Measurements from ENCODE around the gene AHCYL2.
A peak's percentile ranks its signal among the peaks of the same experiment; 100 is the strongest.

GRCh38 chr7:129376076-129376777 lies 151.4 kb downstream of the AHCYL2 start:
- TF ChIP-seq JUND (IDR thresholded peaks at IDR 0.05) (no peak), CTCF (IDR thresholded peaks at IDR 0.05 in 2 of 3, conservative IDR thresholded peaks at IDR 0.05 in 1 of 3; ENCODE audit: borderline replicate concordance in 1 of 3, insufficient read depth in 1 of 3, low read depth in 2 of 3, low read length in 2 of 3) (peak; percentile 30 to 83 (median 81); a peak in 5 of 6 replicates), POLR2A (IDR thresholded peaks at IDR 0.05; ENCODE audit: borderline replicate concordance, extremely low read depth, insufficient read depth, insufficient read length) (no peak), YY1 (IDR thresholded peaks at IDR 0.05; ENCODE audit: extremely low read depth, insufficient replicate concordance, low read depth, low read length) (no peak), POLR2AphosphoS5 (IDR thresholded peaks at IDR 0.05; ENCODE audit: low read depth, low read length) (no peak), EGR1 (IDR thresholded peaks at IDR 0.05; ENCODE audit: low read depth) (no peak)
- TF ChIP-seq, protein P1, sequence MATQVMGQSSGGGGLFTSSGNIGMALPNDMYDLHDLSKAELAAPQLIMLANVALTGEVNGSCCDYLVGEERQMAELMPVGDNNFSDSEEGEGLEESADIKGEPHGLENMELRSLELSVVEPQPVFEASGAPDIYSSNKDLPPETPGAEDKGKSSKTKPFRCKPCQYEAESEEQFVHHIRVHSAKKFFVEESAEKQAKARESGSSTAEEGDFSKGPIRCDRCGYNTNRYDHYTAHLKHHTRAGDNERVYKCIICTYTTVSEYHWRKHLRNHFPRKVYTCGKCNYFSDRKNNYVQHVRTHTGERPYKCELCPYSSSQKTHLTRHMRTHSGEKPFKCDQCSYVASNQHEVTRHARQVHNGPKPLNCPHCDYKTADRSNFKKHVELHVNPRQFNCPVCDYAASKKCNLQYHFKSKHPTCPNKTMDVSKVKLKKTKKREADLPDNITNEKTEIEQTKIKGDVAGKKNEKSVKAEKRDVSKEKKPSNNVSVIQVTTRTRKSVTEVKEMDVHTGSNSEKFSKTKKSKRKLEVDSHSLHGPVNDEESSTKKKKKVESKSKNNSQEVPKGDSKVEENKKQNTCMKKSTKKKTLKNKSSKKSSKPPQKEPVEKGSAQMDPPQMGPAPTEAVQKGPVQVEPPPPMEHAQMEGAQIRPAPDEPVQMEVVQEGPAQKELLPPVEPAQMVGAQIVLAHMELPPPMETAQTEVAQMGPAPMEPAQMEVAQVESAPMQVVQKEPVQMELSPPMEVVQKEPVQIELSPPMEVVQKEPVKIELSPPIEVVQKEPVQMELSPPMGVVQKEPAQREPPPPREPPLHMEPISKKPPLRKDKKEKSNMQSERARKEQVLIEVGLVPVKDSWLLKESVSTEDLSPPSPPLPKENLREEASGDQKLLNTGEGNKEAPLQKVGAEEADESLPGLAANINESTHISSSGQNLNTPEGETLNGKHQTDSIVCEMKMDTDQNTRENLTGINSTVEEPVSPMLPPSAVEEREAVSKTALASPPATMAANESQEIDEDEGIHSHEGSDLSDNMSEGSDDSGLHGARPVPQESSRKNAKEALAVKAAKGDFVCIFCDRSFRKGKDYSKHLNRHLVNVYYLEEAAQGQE (IDR thresholded peaks at IDR 0.05; ENCODE audit: low read depth) = no peak
- TF ChIP-seq, protein P2, sequence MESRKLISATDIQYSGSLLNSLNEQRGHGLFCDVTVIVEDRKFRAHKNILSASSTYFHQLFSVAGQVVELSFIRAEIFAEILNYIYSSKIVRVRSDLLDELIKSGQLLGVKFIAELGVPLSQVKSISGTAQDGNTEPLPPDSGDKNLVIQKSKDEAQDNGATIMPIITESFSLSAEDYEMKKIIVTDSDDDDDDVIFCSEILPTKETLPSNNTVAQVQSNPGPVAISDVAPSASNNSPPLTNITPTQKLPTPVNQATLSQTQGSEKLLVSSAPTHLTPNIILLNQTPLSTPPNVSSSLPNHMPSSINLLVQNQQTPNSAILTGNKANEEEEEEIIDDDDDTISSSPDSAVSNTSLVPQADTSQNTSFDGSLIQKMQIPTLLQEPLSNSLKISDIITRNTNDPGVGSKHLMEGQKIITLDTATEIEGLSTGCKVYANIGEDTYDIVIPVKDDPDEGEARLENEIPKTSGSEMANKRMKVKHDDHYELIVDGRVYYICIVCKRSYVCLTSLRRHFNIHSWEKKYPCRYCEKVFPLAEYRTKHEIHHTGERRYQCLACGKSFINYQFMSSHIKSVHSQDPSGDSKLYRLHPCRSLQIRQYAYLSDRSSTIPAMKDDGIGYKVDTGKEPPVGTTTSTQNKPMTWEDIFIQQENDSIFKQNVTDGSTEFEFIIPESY (IDR thresholded peaks at IDR 0.05; ENCODE audit: extremely low read depth, insufficient replicate concordance, low read length) = no peak
- TF ChIP-seq, protein P3, sequence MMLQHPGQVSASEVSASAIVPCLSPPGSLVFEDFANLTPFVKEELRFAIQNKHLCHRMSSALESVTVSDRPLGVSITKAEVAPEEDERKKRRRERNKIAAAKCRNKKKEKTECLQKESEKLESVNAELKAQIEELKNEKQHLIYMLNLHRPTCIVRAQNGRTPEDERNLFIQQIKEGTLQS (IDR thresholded peaks at IDR 0.05) = no peak

All from HCT116 (cell line).